HG03175 (cell line): ENCODE data around the gene TP53I3.
"Not testable (repeated sequence)": the region's sequence is repeated elsewhere in the genome, so short reads cannot be mapped to it uniquely, and the experiment has no call there.

ENCODE experiments used
- ATAC-seq: cut with Tn5 transposase; IDR thresholded peaks from one replicate; pipeline ENCODE4 v1.9.1; 2021; ENCODE audit warnings: mild to moderate bottlenecking, moderate library complexity; ENCODE audit not compliant: unreplicated experiment

The TP53I3 gene

DNA sequence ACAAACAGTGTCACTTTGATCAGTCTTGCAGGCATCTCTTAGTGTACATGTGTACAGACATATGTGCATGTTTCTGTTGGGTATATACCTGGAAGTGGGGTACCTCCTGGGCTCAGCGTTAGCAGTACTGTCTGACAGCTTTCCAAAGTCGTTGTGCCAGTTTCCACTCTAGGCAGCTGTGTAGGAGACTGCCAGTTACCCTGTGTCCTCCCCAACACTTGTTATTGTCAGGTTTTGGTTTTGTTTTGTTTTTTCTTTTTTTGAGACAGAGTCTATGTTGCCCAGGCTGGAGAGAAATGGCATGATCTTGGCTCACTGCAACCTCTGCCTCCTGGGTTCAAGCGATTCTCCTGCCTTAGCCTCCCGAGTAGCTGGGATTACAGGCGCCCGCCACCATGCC lies 28.9 kb downstream of the TP53I3 start:
- no peak for ATAC-seq

- no peak for ATAC-seq
Observed at GRCh38 chr2:24054366-24055010, 30.1 kb downstream of the TP53I3 start.

- ATAC-seq: no peak
Observed at GRCh38 chr2:24052951-24053350, 31.7 kb downstream of the TP53I3 start.

DNA sequence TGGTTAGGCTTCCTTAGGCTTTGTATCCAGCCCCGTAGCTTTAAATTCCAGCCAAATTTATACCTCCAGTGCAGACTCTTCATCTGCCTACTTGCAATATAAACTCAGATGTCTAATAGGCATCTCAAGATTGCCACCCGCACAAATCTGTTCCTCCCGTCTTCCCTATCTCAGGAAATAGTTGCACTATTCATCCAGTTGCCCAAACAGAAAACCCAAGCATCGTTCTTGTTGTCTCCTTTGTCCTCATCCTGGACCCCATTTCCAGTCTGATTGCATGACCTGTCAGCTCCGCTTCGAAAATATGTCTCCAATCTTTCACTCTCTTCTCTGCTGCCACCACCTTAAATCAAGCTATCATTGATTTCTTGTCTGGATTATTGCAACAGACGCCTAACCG lies 32.8 kb downstream of the TP53I3 start:
- no peak for ATAC-seq

GRCh38 chr2:24050041-24050979 lies 34.3 kb downstream of the TP53I3 start:
- ATAC-seq: no peak

DNA sequence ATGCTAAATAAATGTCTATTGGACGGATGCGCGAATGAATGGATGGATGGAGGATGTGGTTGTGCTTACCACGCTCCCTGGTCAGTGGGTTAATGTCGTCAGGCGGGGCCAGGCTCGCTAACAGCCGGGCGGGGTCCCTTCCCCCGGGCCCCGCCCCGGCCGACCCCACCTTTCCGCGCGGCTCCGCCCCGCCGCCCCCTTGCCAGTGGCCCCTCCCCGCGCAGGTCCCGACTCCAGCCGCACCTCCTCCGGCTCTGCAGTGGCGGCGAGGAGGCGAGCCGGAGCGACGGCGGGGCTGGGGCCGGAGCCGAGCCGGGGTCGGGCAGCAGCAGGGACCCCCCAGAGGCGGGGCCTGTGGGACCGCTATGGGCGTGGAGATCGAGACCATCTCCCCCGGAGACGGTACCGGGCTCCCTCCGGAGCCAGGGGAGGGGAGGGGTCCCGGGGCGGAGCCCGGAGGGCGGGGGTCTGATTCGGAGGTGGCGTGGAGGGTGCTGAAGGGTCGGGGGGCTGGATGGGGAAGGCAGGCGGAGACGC lies 35.1 kb downstream of the TP53I3 start, which contains the start of gene FKBP1B:
Gene FKBP1B (plus strand): TSS at position 257 of the 537 bp plus-strand sequence. CDS start 109 bp downstream, at position 366.
- ATAC-seq: no peak

DNA sequence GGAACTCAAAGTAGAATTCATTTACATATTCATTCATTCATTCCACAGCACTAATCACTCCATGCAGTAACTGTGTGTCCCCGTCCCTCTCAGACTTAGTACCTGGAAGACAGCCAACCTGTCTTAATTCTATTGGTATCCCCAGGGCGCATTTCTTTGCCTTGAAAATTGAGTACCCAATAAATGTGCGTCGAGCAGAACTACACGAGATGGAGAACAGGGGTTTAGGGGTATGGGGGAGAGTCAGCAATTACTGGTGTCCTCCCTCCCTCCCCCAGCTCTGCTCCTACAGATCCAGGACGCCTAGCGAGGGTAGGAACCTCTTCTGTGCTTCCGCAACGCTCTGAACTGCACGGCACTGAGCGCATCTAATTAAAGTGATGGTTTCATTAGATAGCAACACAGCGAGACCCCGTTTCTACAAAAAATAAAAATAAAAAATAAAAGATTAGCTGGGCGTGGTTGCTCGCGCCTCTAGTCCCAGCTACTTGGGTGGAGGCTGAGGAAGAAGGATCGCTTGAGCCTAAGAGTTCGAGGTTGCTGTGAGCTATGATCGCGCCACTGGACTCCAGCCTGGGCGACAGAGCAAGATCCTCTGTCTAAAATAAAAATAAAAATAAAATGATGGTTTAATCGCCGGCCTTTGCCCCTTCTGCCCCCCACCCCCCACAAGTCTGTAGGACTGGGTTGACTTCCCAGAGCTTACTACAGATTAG lies 35.7 kb downstream of the TP53I3 start:
- ATAC-seq: no peak

GRCh38 chr2:24047703-24048033 lies 37.0 kb downstream of the TP53I3 start:
- peak; percentile 2 for ATAC-seq

DNA sequence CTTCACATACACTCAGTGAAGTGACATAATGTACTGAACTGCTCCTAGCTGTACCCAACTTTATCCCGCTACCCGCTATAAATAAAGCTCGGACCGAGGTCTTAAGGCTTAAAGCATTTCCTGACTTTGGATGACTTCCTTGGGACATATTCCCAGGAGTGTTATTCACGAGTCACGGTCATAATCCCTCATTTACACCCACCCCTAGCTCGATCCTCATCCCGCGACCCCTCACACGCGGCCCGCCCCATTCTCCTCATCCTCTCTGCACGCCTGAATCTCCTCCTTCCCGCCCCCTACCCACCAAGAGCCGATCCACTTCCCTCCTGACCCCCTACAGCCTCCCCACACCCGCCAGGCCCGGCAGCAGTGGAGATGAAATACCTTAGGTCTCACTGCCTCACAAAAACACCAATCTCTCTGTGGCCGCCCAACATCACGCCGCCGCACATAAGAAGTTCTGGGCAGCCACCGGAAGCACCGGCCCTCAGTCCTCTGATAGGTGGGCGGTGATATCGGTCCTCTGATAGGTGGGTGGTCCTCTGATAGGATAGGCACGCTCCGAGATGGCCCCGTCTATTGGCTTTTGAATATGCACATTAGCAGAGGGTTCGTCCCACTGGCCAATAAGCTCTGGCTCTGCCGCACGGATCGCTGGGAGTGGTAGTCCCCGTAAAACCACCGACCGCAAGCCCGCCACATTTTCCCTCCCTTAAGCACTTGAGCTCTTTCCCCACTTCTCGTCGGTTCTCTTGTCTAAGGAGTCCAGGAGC lies 37.5 kb downstream of the TP53I3 start, which contains the start of gene WDCP:
Gene WDCP (minus strand): TSS at position 462 of the 773 bp plus-strand sequence. CDS start 7,897 bp downstream, outside the sequence.
- peak; percentile 99 for ATAC-seq

DNA sequence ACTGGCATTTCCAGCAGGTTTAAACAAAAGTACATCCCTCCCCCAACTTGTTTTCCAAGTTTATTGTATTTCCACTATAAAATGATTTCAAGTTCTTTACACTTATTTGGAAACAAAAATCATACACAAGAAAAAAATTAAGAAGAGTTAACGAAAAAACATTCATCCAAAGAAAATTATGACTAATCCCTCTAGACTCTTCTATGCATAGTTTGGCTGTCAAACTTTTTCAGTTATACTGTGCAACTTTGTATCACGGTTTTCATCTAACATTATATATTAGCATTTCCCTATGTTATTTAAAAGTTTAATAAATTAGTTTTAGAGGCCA lies 38.1 kb downstream of the TP53I3 start:
- no peak for ATAC-seq

DNA sequence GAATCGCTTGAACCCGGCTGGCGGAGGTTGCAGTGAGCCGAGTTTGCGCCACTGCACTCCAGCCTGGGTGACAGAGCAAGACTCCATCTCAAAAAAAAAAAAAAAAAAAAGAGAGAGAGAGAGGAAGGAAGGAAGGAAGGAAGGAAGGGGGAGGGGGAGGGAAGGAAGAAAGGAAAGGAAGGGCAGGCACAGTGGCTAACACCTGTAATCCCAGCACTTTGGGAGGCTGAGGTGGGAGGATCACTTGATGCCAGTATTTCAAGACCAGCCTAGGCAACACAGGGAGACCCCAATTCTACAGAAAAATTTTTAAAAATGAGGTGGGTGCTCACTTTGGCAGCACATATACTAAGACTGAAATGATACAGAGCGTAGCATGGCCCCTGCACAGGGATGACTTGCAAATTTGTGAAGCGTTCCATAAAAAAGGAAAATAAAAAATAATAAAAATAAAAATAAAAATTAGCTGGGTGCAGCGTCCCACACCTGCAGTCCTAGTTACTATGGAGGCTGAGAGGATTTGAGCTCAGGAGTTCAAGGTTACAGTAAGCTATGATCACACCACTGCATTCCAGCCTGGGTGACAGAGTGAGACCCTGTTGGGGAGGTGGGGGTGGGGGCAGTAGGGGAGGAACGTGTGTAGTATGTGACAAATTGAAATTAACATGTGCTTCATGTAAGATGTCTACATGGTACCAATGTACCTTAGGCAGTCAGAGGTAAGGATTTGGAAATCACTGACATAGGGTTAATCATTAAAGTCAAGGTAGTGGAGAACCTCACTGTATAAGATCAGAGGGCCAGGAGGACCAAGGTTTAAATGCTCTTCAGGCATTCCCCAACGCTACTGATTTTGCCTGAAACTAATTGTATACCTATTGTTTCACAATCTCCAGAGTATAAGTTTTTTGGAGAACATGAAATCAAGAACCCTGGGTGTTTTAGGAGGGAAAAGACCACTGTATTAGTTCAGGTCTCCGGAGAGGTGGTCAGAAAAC lies 38.8 kb downstream of the TP53I3 start:
- no peak for ATAC-seq

DNA sequence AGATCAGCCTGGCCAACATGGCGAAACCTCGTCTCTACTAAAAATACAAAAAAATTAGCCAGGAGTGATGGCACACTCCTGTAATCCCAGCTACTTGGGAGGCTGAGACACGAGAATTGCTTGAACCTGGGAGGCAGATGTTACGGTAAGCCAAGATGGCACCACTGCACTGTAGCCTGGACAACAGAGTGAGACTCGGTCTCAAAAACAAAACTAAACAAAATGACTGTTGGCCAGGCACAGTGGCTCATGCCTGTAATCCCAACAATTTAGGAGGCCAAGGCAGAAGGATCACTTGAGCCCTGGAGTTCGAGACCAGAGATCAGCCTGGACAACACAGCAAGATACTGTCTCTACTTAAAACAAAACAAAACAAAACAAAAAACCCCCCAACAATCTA lies 41.5 kb downstream of the TP53I3 start:
- ATAC-seq: not testable (repeated sequence)

GRCh38 chr2:24040511-24040910 lies 44.1 kb downstream of the TP53I3 start:
- ATAC-seq: no peak

- no peak for ATAC-seq
Observed at GRCh38 chr2:24038786-24039499, 45.7 kb downstream of the TP53I3 start.
